SK-N-MC (cell line): ENCODE measurements around the gene NEUROD4.

ENCODE experiments used
- EZH2 ChIP-seq: fragments of 200-600 bp; sonication (generic); IDR thresholded peaks from one replicate; pipeline ENCODE4 v1.6.1; 2017; ENCODE audit warnings: antibody characterized with exemption
- FOXP2 ChIP-seq: optimal IDR thresholded peaks from 2 replicates; pipeline ENCODE3; 2011; ENCODE audit warnings: mild to moderate bottlenecking, moderate library complexity; ENCODE audit not compliant: insufficient read depth; ENCODE audit errors: extremely low read length, control extremely low read depth
- POLR2AphosphoS5 ChIP-seq: IDR thresholded peaks from 2 replicates; pipeline ENCODE4 v1.6.1; 2012; ENCODE audit warnings: mild to moderate bottlenecking, low read depth, low read length, borderline replicate concordance

GRCh38 chr12:55051197-55051947, 31.6 kb downstream of the NEUROD4 start:
- TF ChIP-seq POLR2AphosphoS5 = no peak
- TF ChIP-seq EZH2 = no peak
- no peak for TF ChIP-seq FOXP2
